IMR-90 (cell line): Measurements from ENCODE around the gene AFG1L. TPM values are rescaled to one million over a fixed set of nuclear protein-coding genes. Genes with fewer than 3 reads are reported as not detected.

Experiments used
- ATAC-seq: fragments of 200-7000 bp; cut with Tn5 transposase; 2 replicates; pipeline ENCODE4 v1.9.1; 2020; ENCODE audit warnings: low read depth, mild to moderate bottlenecking, moderate library complexity
- BruUV-seq: library from RNA; stranded (reverse); fragments of 400-500 nt; replicated peaks from 2 replicates; lab custom pipeline; 2021; lab: Mats Ljungman, UMichigan
- CTCF ChIA-PET: fragments of 300-600 bp; formaldehyde crosslinking; extraction: SDS; loops from one replicate; lab custom pipeline; 2021; ENCODE audit warnings: antibody characterized with exemption; lab: Yijun Ruan, JAX
- POLR2A ChIA-PET: fragments of 300-600 bp; sonication (Branson Sonifier 250); formaldehyde crosslinking; loops from one replicate; lab custom pipeline; 2022; ENCODE audit warnings: antibody characterized with exemption; ENCODE audit not compliant: unreplicated experiment; lab: Charles Lee
- DNase-seq: peaks from one replicate; pipeline ENCODE4 v3.0.0; 2013
- H2AFZ ChIP-seq: replicated peaks from 2 replicates; pipeline ENCODE3; 2013; ENCODE audit warnings: low read length, mild to moderate bottlenecking; ENCODE audit not compliant: poor library complexity
- H2AK5ac ChIP-seq: 2 replicates; pipeline ENCODE4 v1.6.1; 2013; ENCODE audit warnings: low read depth, low read length, inconsistent platforms
- H2AK9ac ChIP-seq: replicated peaks from 2 replicates; pipeline ENCODE3; 2013; ENCODE audit warnings: mild to moderate bottlenecking, low read depth, low read length, moderate library complexity; ENCODE audit not compliant: poor library complexity
- H2BK120ac ChIP-seq: 2 replicates; pipeline ENCODE4 v1.6.1; 2013; ENCODE audit warnings: low read depth, low read length, inconsistent platforms
- H2BK15ac ChIP-seq: 3 replicates; pipeline ENCODE4 v1.6.1; 2013; ENCODE audit warnings: low read depth, low read length, inconsistent platforms
- H2BK20ac ChIP-seq: 2 replicates; pipeline ENCODE4 v1.6.1; 2013; ENCODE audit warnings: low read depth, mild to moderate bottlenecking, inconsistent platforms, low read length, moderate library complexity
- H2BK5ac ChIP-seq: 2 replicates; pipeline ENCODE4 v1.6.1; 2013; ENCODE audit warnings: mild to moderate bottlenecking, low read depth, low read length, inconsistent platforms; ENCODE audit not compliant: poor library complexity, severe bottlenecking
- H3K14ac ChIP-seq: replicated peaks from 2 replicates; pipeline ENCODE4 v1.6.1; 2013; ENCODE audit warnings: low read depth, low read length, inconsistent platforms
- H3K18ac ChIP-seq: 2 replicates; pipeline ENCODE4 v1.6.1; 2013; ENCODE audit warnings: low read depth, low read length, control low read depth
- H3K23ac ChIP-seq: 2 replicates; pipeline ENCODE4 v1.6.1; 2013; ENCODE audit warnings: low read depth, low read length, inconsistent platforms
- H3K27ac ChIP-seq: 2 replicates; pipeline ENCODE4 v1.5.1; 2013; ENCODE audit warnings: mild to moderate bottlenecking, control low read depth, low read length; ENCODE audit not compliant: insufficient read depth
- H3K27me3 ChIP-seq: 2 replicates; pipeline ENCODE4 v1.6.1; 2013; ENCODE audit warnings: low read length; ENCODE audit not compliant: control insufficient read depth, insufficient read depth
- H3K36me3 ChIP-seq: 2 replicates; pipeline ENCODE4 v1.6.1; 2013; ENCODE audit warnings: low read length, mixed read lengths; ENCODE audit not compliant: control insufficient read depth, insufficient read depth
- H3K4ac ChIP-seq: 2 replicates; pipeline ENCODE4 v1.6.1; 2013; ENCODE audit warnings: low read depth, low read length, inconsistent platforms
- H3K4me1 ChIP-seq: 2 replicates; pipeline ENCODE4 v1.6.1; 2013; ENCODE audit warnings: low read length, mixed read lengths; ENCODE audit not compliant: control insufficient read depth, insufficient read depth
- H3K4me2 ChIP-seq: 2 replicates; pipeline ENCODE4 v1.6.1; 2013; ENCODE audit warnings: low read depth, mild to moderate bottlenecking, control low read depth, low read length, moderate library complexity
- H3K4me3 ChIP-seq: 2 replicates; pipeline ENCODE4 v1.5.1; 2013; ENCODE audit warnings: low read depth, mild to moderate bottlenecking, control low read depth, low read length, moderate library complexity; ENCODE audit not compliant: insufficient read depth
- H3K56ac ChIP-seq: 2 replicates; pipeline ENCODE4 v1.6.1; 2013; ENCODE audit warnings: low read length, inconsistent platforms; ENCODE audit not compliant: insufficient read depth; ENCODE audit errors: extremely low read depth
- H3K79me1 ChIP-seq, 2 experiments: 2 replicates each; pipeline ENCODE4 v1.6.1; 2013; ENCODE audit warnings: low read length in 2 of 2, inconsistent platforms in 1 of 2, low read depth in 1 of 2
- H3K9ac ChIP-seq: 2 replicates; pipeline ENCODE4 v1.6.1; 2013; ENCODE audit warnings: low read depth, low read length, control low read depth
- H3K9me1 ChIP-seq: 2 replicates; pipeline ENCODE4 v1.6.1; 2013; ENCODE audit warnings: low read length, inconsistent platforms; ENCODE audit not compliant: insufficient read depth
- H3K9me3 ChIP-seq: 2 replicates; pipeline ENCODE4 v1.6.1; 2013; ENCODE audit warnings: low read length; ENCODE audit not compliant: control insufficient read depth, insufficient read depth
- H4K20me1 ChIP-seq: 2 replicates; pipeline ENCODE4 v1.6.1; 2013; ENCODE audit warnings: low read length, inconsistent platforms; ENCODE audit not compliant: insufficient read depth
- H4K5ac ChIP-seq: 2 replicates; pipeline ENCODE4 v1.6.1; 2013; ENCODE audit warnings: mild to moderate bottlenecking, low read depth, low read length, control low read depth
- H4K8ac ChIP-seq, 2 experiments: 2 replicates each; pipeline ENCODE4 v1.6.1; 2013; ENCODE audit warnings: low read depth in 2 of 2, low read length in 2 of 2, control low read depth in 1 of 2, inconsistent platforms in 1 of 2
- H4K91ac ChIP-seq: 2 replicates; pipeline ENCODE4 v1.6.1; 2013; ENCODE audit warnings: low read depth, low read length, inconsistent platforms; ENCODE audit not compliant: insufficient read depth
- BHLHE40 ChIP-seq: fragments of 150-350 bp; IDR thresholded peaks from 2 replicates; pipeline ENCODE4 v1.6.1; 2016; ENCODE audit warnings: mild to moderate bottlenecking, low read depth, low read length
- CHD1 ChIP-seq: IDR thresholded peaks from 2 replicates; pipeline ENCODE4 v1.6.1; 2012; ENCODE audit warnings: low read depth, low read length, improper control_type of control experiment
- CTCF ChIP-seq: conservative IDR thresholded peaks from 2 replicates; pipeline ENCODE4 v1.5.1; 2012; ENCODE audit warnings: mild to moderate bottlenecking, low read depth, low read length, improper control_type of control experiment
- MXI1 ChIP-seq: IDR thresholded peaks from 2 replicates; pipeline ENCODE4 v1.6.1; 2012; ENCODE audit warnings: low read depth, mild to moderate bottlenecking, low read length, moderate library complexity, borderline replicate concordance
- SMC3 ChIP-seq: fragments of 150-350 bp; IDR thresholded peaks from 2 replicates; pipeline ENCODE4 v1.6.1; 2016; ENCODE audit warnings: low read depth, mild to moderate bottlenecking, antibody characterized with exemption, low read length, moderate library complexity
- USF2 ChIP-seq: fragments of 150-350 bp; IDR thresholded peaks from 2 replicates; pipeline ENCODE4 v1.6.1; 2017; ENCODE audit warnings: mild to moderate bottlenecking, antibody characterized with exemption, low read length, low read depth
- whole genome bisulfite sequencing, 2 experiments: methylation state at CpG; one replicate each; pipeline versions ENCODE4 v1.1.5 to v1.1.7; 2013; ENCODE audit warnings: missing lambda C conversion rate in 2 of 2; ENCODE audit not compliant: insufficient read length in 1 of 2; ENCODE audit errors: extremely low coverage in 2 of 2; 5-methylcytosine and 5-hydroxymethylcytosine counted together
- dilution Hi-C: fragments of 300-500 bp; cut with HindIII; formaldehyde crosslinking; loops from one replicate; pipeline ENCODE4 v1.14.3; 2018; ENCODE audit warnings: low sequenced_read_pairs; ENCODE audit not compliant: unreplicated experiment
- in situ Hi-C: fragments of 300-500 bp; cut with MboI; formaldehyde crosslinking; loops from 3 replicates; pipeline ENCODE4 v1.14.3; 2019; ENCODE audit warnings: low sequenced_read_pairs, inconsistent platforms, mixed read lengths
- intact Hi-C: fragments of 100-400 bp; cut with micrococcal nuclease; formaldehyde crosslinking; loops from 2 replicates; pipeline ENCODE4 v1.10.0; 2022
- polyA plus RNA-seq, 3 experiments: library from polyadenylated mRNA; depleted of rRNA; stranded (reverse); fragments of >200 nt; gene quantifications; 2 replicates each; pipeline ENCODE4 v1.2.3, GENCODE V29; 2012; ENCODE audit warnings: low replicate concordance in 1 of 3
- total RNA-seq: library from RNA; depleted of rRNA; stranded (reverse); fragments of >200 nt; gene quantifications from 2 replicates; pipeline ENCODE4 v1.2.3, GENCODE V29; 2012

Gene AFG1L
- total and polyA plus RNA-seq, 2 of the 4 experiments (the other 2 are of a cell fraction), result 1.0 to 2.0 TPM

- TF ChIP-seq BHLHE40 (no peak), USF2 (no peak), CHD1 (no peak)
Observed at GRCh38 chr6:108546079-108547049, 251.5 kb downstream of the AFG1L start (continued).

- H3K14ac ChIP-seq, result no peak overlapping the region
- ATAC-seq (no peak), DNase-seq (no peak)
- no peaks in the 10 kb centered on the region for H3K36me3 ChIP-seq
- no peak overlapping the region for H3K4me2 ChIP-seq
- no peak overlapping the region for H3K56ac ChIP-seq
- H3K18ac ChIP-seq, result no peak overlapping the region
- H3K9me3 ChIP-seq, result no peaks in the 10 kb centered on the region
- H3K4me3 ChIP-seq, result no peak overlapping the region
- no peaks in the 10 kb centered on the region for H3K79me1 ChIP-seq
- H4K20me1 ChIP-seq, result no peaks in the 10 kb centered on the region
- no peaks in the 10 kb centered on the region for H3K27me3 ChIP-seq
- no peak overlapping the region for H2AFZ ChIP-seq
- dilution Hi-C loops (loop anchor here (25.0 kb wide), 1 partner anchor 513 kb away; no protein-coding TSS in a partner anchor), intact Hi-C loops (no loop called here), in situ Hi-C loops (loop anchor here (5.0 to 25.0 kb wide), 2 partner anchors 233 to 838 kb away; partner anchors contain the start of gene CD164)
- H4K8ac ChIP-seq, result no peak overlapping the region
- no TSS peak for BruUV-seq
- H2AK5ac ChIP-seq, result no peak overlapping the region
- H3K23ac ChIP-seq, result no peak overlapping the region
- H3K4ac ChIP-seq, result no peak overlapping the region
- POLR2A ChIA-PET, result no interaction called here
- H2BK120ac ChIP-seq, result no peak overlapping the region
- TF ChIP-seq CTCF, result no peak
- no peak for TF ChIP-seq MXI1
- no peak for TF ChIP-seq SMC3
- H3K27ac ChIP-seq, result no peak overlapping the region
- H4K5ac ChIP-seq, result no peak overlapping the region
- CTCF ChIA-PET, result no interaction called here
- no peak overlapping the region for H2BK5ac ChIP-seq
- H4K91ac ChIP-seq, result no peak overlapping the region
- no peak overlapping the region for H2BK20ac ChIP-seq
- H3K9ac ChIP-seq, result no peak overlapping the region
- 0 out of 2 replicates have a peak, but pooled peaks cover 7% of the 10 kb centered on the region for H3K9me1 ChIP-seq
- no peak overlapping the region for H2BK15ac ChIP-seq
- peaks cover 12% of the 10 kb centered on the region for H3K4me1 ChIP-seq
- H2AK9ac ChIP-seq, result no peak overlapping the region
- no CpG with 5 or more reads among the region's 1 CpG for WGBS, 2 experiments
Observed at GRCh38 chr6:108549241-108549640, 254.4 kb downstream of the AFG1L start.
